Posterior vena cava (tissue), 2 donors: ENCODE measurements around the gene CNPY1. TPM values are rescaled to one million over a fixed set of nuclear protein-coding genes. Genes with fewer than 3 reads are reported as not detected.

Experiments
- DNase-seq: peaks from one replicate; pipeline ENCODE4 v3.0.0-alpha.2; 2020; ENCODE audit warnings: low spot score
- intact Hi-C, 2 donors: fragments of 100-400 bp; cut with DNase I; formaldehyde crosslinking; loops; one replicate each; pipeline versions ENCODE4 v1.14.1 to v1.14.2; 2022 to 2023
- total RNA-seq, 2 donors: library from RNA; stranded (reverse); fragmentation: NEBNext Ultra II Directional; extraction: Animal tissue kit (Norgen Biotek cat#: 25700); gene quantifications; one replicate each; pipeline ENCODE4 v1.2.1, GENCODE V29; 2021
- donor health status: DM: yes; HTN: yes; CAD: no.
- donor health status: DM: yes; HTN: yes; CAD: no.

CNPY1 gene
- total RNA-seq, 2 donors from 2014 or later: not detected

DNA sequence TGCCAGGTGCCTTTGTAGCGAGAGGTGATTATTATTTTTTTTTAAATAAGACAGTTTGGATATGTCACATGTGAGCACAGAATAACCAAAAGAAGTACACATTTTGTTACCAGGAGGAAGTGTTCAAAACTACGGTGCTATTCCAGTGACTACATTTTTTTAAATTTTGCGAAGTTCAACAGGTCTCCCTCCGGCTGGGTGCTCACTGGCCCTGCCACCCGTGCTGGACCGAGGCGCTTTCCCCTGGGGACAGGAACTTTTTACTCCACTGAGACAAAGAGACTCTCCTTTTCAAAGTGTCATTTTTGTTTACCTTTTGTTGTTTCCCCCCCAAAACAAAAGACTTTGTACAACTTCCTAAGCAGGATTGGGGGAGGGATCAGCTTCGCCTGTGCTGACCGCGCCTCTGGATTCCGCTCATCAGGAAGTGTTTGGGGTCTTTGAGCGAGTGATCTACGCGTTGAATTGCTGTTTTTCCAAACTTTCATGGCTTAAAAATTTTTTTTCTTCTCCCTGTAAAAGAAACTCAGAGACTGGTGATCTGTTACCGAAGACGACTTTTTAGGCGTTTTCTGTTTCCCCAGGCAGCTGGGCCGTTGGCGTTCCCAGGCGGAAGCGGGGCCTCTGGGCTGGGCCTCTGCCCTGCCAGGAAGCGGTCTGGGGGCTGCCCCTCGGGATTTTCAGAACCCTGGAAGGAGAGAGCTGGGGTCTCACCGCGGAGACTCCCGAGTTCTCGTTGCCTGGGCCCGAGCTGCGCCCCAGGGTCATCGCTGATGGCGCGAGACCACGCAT is 81.2 kb downstream of the CNPY1 start:
- DNase-seq: no peak
- intact Hi-C loops: no loop called here

DNA sequence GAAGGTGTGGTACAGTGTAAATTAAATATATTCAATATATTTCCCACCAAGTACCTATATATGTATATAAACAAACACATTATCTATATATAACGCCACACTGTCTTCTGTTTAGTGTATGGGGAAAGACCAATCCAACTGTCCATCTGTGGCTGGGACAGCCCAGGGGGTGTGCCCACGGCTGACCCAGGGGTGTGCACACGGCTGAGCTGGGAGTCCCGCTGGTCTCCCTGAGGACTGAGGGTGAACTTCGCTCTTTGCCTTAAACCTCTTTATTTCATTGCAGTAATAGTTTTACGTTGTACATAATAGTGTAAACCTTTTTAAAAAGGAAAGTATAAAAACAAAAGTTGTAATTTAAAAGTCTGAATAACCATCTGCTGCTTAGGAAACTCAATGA is 82.2 kb downstream of the CNPY1 start:
- DNase-seq: no peak
- intact Hi-C loops: no loop called here

DNA sequence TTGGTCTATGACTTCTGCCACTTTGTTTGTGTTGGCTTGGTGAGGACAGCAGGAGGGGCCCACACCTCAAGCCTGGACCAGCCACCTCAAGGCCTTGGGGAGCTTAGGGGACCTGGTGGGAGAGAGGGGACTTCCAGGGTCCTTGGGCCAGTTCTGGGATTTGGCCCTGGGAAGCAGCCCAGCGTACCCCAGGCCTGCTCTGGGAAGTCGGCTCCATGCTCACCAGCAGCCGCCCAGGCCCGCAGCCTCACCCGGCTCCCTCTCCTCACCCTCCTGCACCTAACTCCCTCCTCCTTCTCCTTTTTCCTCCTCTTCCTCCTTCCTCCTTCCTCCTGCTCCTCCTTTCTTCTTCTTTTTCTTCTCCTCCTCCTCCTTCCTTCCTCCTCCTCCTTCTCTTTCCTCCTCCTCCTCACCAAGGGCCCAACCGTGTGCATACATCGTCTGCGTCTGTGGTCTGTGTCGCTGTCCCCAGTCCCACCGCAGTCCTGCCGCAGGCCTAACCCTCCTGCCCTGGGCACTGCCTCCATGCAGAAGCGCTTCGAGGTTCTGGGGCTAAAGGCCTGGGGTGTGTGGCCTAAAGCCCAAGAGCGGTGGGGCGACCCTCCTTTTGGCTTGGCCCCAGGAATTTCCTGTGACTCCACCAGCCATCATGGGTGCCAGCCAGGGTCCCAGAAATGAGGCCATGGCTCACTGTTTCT is 83.1 kb downstream of the CNPY1 start:
- peak; percentile 19 for DNase-seq
- intact Hi-C loops: no loop called here

DNA sequence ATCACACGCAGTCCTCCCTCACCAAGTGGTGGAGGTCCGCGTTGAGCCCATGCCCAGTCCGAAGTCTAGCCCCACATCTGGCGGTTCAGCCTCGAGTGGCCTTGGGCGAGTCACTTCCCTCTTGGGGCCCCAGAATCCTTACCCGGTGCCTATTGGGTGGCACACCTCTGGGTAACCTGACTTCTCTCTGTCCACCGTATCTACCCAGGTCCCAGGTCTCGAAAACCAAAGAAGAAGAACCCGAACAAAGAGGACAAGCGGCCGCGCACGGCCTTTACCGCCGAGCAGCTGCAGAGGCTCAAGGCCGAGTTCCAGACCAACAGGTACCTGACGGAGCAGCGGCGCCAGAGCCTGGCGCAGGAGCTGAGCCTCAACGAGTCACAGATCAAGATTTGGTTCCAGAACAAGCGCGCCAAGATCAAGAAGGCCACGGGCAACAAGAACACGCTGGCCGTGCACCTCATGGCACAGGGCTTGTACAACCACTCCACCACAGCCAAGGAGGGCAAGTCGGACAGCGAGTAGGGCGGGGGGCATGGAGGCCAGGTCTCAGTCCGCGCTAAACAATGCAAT is 84.1 kb downstream of the CNPY1 start:
- DNase-seq: peak; percentile 53

DNA sequence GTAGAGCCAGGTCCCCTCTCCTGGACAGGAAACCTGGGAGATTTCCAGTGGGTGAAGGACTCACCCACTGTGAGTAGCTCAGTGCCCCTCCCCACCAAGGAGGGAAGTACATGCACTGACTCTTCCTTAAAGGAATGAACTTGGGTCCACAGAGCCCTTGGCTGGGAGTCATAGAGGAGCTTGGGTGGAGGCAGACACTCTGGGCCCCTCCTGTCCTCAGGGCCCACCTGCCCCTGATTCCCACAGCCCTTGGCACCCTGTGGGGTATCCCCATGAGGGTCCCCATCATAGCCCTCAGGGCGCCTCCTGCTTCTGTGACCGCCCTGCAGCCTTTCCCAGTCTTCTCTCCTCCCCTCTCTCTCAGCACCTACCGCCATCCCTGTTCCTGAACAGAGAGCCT is 84.7 kb downstream of the CNPY1 start:
- DNase-seq: peak; percentile 41

More for the DNA sequence above, 84.1 kb downstream of the CNPY1 start:
- intact Hi-C loops: no loop called here

DNA sequence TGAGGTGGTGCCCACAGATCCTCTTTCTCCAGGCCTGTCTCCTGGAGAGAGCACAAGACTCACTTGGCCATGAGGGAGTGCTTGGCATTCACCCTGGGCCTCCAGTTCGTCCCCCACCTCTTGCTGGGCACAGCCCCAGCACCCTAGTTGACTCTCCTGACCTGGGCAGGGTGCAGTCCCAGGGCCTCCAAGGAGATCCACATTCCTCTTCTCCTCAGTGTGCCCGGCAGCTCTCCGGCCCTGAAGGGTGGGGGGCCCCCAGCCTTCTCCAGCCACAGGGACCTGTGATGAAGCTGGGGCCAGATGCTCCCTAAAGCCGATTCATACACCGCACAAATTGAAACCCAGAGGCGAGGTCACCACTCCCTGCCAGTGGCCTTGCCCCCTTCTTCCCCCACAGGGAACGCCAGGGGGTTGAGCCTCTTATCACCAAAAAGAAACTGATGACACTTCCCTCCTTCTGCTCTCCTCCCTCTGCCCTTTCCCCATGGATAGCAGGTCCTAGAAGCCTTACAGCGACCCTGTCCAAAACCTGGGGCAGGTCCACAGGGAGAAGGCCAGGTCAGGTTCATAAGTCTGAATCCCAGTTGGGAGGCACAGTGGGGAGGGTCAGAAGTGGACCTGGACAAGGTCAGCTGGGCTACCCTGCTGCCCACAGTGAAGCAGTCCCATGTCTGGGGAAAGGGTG is 85.3 kb downstream of the CNPY1 start:
- intact Hi-C loops: no loop called here
- peak; percentile 41 for DNase-seq

More for the DNA sequence above, 84.7 kb downstream of the CNPY1 start:
- intact Hi-C loops: no loop called here

DNA sequence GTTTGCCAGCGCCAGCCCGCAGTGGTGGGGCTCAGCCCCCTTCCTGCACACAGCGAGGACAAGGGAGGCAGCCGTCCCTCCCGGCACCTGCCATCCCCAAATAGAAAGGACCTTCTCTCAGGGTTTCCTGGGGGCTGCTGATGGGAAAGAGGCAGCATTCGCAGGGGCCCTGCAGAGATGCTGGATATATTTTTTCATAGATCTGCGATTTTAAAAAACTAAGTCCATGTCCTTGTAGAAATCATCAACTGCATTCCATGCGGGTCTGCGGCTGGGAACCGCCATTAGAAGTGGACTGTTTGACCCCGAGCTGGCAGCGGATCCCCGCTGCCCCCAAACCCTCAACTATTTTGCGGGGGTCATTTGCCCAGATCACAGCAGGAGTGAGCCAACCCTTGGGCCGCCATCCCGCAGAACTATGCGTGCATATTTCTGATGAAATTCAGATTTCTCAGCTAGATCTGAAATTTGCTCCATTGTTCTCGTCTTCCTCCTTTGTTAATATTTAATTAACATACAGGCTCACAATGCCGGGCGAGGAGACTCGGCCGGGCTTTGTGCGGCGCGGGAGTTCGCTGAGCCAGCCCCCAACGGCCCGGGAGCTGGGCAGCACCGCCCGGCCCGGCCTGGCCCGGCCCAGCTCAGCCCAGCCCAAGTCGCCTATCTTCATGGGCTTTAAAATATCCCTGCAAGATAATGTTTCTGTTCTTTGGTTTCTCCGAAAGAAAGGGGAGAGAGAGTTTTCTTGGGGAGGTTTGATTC is 86.5 kb downstream of the CNPY1 start:
- DNase-seq: peak; percentile 67
- intact Hi-C loops: no loop called here

DNA sequence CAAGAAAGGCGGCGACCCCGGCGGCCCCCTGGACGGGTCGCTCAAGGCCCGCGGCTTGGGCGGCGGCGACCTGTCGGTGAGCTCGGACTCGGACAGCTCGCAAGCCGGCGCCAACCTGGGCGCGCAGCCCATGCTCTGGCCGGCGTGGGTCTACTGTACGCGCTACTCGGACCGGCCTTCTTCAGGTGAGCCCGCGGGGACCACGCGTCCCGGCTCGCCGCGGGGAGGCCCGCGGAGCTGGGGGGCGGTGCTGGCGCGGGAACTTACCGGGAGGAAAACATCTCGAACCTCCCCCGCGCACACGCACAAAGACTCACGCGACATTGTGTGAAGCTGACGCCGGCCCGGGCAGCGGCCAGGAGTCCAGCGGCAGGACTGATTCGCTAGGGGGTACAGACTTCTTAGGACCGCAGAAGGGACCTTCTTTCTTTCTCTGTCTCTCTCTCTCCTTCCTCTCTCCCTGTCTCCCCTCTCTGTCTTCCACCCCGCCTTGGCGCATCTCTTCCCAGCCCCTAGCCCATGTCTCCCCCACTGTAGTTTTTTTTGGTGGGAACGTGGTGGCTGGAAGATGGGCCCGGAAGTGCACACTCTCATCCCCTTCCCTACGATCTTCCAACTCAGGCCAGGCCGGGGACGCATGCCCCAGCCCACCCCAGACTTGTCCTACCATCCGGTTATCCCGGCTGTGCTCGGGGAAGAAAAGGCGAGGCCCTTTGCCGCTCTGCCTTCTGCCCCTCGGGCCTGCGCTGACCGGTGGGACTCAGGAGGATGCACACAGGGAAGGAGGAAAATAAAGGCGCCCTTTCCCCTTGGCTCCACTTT is 87.3 kb downstream of the CNPY1 start:
- intact Hi-C loops: no loop called here
- peak; percentile 66 for DNase-seq

DNA sequence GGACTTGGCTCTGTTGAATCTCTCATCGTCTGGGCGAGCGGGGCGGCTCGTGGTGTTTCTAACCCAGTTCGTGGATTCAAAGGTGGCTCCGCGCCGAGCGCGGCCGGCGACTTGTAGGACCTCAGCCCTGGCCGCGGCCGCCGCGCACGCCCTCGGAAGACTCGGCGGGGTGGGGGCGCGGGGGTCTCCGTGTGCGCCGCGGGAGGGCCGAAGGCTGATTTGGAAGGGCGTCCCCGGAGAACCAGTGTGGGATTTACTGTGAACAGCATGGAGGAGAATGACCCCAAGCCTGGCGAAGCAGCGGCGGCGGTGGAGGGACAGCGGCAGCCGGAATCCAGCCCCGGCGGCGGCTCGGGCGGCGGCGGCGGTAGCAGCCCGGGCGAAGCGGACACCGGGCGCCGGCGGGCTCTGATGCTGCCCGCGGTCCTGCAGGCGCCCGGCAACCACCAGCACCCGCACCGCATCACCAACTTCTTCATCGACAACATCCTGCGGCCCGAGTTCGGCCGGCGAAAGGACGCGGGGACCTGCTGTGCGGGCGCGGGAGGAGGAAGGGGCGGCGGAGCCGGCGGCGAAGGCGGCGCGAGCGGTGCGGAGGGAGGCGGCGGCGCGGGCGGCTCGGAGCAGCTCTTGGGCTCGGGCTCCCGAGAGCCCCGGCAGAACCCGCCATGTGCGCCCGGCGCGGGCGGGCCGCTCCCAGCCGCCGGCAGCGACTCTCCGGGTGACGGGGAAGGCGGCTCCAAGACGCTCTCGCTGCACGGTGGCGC is 88.1 kb downstream of the CNPY1 start, which contains the start of gene EN2:
Gene EN2 (plus strand): TSS at position 19 of the 767 bp plus-strand sequence. CDS start 249 bp downstream, at position 268.
- DNase-seq: peak; percentile 82
- intact Hi-C loops: no loop called here

DNA sequence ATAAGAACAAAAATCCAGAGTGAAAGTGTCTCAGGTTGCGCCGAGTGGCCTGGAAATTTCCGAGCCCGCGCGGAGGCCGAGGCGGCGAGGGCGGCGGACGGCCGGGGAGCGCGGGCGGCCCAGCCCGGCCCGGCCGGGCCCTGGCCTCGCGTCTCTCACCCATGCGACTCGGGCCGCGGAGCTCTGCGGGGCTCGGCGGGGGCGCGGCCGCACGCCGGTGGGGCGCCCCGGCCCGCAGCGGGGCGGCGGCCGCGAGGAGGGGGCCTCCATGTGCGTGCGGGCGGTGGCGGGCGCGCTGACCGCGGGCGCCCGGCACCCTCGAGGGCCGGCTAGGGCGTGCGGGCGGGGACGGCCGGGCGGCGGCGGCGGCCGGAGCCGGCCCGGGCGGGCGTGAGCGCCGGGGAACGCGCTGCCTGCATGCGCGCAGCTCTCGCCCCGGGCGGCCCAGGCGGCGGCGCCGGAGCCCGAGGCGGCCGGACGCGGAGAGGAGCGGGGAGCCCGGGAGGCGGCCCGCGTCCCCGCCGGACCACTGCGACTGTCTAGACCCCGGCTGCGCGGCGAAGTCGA is 88.7 kb downstream of the CNPY1 start:
- intact Hi-C loops: no loop called here
- no peak for DNase-seq

DNA sequence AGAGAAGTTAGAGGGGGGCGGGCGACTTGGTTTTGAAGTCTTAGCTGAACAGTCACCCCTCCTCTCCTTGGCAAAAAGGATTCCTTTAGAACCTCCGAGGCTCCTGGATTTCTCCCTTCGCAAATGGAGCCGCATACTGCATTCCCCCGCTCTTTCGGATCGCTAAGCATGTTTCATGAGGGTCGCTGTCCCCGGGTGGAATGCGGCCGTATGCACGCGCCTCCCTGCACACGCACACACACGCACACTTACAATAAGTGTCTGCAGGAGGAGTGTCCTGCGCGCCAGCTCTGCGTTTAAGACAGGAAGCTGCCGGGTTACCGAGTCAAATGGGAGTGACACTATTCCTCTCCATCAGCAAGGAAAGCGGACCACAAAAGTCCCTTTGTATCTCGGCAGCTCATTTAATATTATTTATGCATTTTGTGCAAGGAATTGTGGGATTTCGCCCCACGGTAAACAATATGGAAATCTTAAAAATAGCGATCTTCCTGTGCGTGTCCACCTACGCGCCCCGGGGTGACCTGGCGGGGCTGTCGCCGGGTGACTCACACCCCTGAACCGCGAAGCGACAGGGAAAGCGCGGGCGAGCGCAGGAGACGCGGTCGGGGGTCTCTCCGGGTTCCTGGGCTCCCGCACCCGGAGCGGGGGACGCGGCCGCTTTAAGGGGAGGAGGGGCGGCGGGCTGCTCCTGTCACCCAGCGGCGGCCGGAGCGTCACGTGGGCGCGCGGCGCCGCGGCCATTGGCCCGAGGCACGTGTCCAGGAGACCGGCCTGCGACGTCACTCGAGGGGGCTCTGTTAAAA is 89.4 kb downstream of the CNPY1 start:
- intact Hi-C loops: no loop called here
- peak; percentile 85 for DNase-seq

DNA sequence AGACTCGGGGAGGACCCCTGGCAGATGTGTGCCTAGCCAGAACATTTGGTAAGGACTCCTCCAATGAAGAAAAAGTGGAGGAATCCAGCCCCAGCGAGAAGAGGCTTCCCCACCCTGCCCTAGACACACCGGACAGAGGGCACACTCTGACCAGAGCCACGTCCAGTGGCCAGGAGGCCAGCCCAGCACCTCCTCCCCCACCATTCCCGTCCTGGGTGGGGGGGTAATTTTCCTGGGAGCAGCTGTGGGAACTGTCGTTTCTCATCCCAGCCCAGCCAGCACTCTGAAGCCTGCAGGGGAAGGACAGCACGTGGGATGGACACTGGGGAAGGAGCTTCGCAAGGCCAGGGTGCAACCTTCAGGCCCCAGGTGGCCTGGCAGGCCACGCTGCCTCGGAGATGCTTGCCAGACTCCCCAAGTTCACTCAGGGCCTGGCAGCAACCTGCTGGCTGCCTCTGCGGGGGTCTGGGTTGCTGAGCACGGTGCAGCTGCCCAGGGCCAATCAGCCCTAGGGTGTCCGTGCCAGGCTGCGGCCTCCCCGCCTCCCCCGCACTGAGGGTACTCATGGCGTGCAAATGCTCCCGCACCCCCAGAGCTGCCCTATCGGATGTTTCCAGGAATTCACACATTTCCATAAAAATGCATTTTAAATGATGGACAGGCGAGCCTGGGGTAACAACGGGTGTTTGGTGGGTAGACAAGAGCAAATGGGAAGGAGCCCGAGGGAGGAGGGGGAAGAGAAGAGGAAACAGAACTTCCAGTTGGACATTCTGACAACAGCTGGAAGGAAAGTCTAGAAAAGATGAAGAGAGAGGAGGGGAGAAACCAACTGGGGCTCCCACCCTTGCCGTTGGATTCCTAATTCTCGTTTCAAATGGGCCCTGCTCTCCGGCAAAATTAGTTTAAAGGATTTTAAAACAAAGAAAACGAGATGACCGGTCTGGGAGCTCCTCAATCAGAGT is 90.3 kb downstream of the CNPY1 start:
- peak; percentile 70 for DNase-seq
- intact Hi-C loops: no loop called here

DNA sequence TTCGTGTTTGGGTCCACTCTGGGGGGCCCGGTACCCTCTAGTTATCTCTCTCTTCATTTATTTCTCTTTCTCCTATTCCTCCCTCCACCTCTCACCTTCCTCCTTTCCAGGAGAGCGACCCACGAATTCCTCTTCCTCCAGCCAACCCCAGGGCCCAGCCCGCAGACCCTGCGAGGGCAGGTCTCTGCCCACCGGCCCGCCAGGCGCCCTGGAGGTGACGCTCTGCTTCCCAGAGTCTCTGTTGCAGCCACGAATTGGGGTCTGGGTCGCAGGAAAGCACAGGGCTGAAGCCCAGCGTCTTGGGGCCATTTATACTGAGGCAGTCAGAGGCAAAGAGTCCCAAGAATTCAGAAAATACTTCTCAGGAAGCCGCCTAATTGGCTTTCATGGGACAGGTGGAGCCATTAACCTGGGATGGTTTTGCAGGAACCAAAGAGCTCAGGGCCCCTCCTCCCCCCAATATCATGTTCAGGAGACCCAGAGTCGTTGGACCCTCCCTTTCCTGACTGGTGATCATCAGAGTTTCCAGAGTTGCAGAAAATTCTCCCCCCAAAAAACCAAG is 91.1 kb downstream of the CNPY1 start:
- intact Hi-C loops: no loop called here
- peak; percentile 69 for DNase-seq

DNA sequence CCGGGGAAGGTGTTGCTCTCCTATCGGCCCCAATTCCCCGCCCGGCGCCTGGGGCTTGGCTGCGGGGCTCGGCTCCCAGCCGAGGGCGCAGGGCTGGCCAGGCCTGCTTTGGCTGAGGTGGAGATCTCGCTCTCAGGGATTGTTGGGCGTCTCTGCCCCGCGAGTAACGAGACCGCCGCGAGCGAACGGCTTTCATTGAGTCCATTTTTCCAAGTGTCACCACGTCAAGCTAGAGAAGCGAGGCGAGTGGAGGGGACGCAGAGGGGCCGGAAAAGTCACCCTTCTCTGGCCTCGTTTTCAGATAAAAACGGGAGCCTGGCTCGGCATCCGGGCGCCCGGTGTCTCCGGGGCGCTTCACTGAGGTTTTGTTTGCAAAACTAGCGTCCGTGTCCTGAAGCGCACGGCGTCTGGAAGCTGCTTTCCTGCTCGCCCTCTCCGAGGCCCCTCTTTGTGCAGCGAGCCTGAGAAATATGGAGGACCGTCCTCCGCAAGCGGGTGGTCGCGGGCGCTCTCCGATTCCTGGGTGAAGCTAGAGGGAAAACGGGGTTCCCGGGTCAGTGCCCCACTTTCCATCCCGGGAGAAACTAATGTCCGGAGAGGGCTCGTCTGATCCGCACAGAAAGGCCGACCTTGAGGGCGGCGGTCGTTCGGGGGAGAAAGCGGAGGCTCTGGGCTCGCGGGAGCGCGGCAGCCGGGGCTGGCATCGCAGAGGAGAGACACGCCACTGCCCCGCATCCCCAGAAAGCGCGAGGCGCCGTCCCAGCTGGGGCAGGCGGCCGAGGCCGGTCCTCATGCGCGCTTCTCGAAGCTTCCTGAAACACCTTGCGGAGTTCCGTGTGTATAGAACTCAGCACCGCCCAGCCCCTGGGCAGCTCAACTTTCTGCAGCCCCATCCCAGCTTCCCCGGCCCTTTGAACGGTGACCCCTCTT is 91.9 kb downstream of the CNPY1 start:
- intact Hi-C loops: no loop called here
- DNase-seq: peak; percentile 70
